ENCODE results near the gene CWF19L2. TPM values are rescaled to one million over a fixed set of nuclear protein-coding genes. Genes with fewer than 3 reads are reported as not detected.
"Not testable (repeated sequence)": the region's sequence is repeated elsewhere in the genome, so short reads cannot be mapped to it uniquely, and the experiment has no call there.

The CWF19L2 gene
- total RNA-seq, 2 experiments from 2014 or later: 17.2 to 17.3 TPM

GRCh38 chr11:107405260-107405659, 52.4 kb downstream of the CWF19L2 start:
- DNase-seq: no peak
- no peak overlapping the region for H3K4me3 Mint-ChIP-seq
- CTCF ChIA-PET: interaction anchor here (1.0 kb wide), 1 partner anchor 25 kb away, joined by 4 read pairs; no protein-coding TSS in a partner anchor
- H3K27ac Mint-ChIP-seq: no peak overlapping the region
- no peaks in the 10 kb centered on the region for H3K4me1 Mint-ChIP-seq
- peaks cover 31% of the 10 kb centered on the region for H3K36me3 Mint-ChIP-seq (ENCODE audit: low read depth)
- no peaks in the 10 kb centered on the region for H3K27me3 Mint-ChIP-seq
- POLR2A ChIA-PET: no interaction called here
- H3K9me3 Mint-ChIP-seq: peaks cover 6% of the 10 kb centered on the region

GRCh38 chr11:107401131-107401530, 56.5 kb downstream of the CWF19L2 start:
- DNase-seq, POLR2A ChIA-PET, H3K27me3 Mint-ChIP-seq, H3K4me3 Mint-ChIP-seq, H3K4me1 Mint-ChIP-seq, CTCF ChIA-PET, H3K27ac Mint-ChIP-seq: not testable (repeated sequence)
- Mint-ChIP-seq H3K36me3 (ENCODE audit: low read depth) (peaks cover 58% of the 10 kb centered on the region), H3K9me3 (peaks cover 14% of the 10 kb centered on the region)

GRCh38 chr11:107397357-107397756, 60.3 kb downstream of the CWF19L2 start:
- DNase-seq: no peak
- Mint-ChIP-seq H3K27me3 (no peaks in the 10 kb centered on the region), H3K4me3 (no peak overlapping the region), H3K9me3 (peaks cover 8% of the 10 kb centered on the region), H3K27ac (no peak overlapping the region), H3K36me3 (ENCODE audit: low read depth) (peaks cover 40% of the 10 kb centered on the region), H3K4me1 (no peaks in the 10 kb centered on the region)
- ChIA-PET CTCF (no interaction called here), POLR2A (no interaction called here)

GRCh38 chr11:107392611-107393010, 65.0 kb downstream of the CWF19L2 start:
- ChIA-PET POLR2A (no interaction called here), CTCF (no interaction called here)
- H3K36me3 Mint-ChIP-seq (ENCODE audit: low read depth): peaks cover 29% of the 10 kb centered on the region
- no peak overlapping the region for H3K27ac Mint-ChIP-seq
- no peak for DNase-seq
- H3K4me3 Mint-ChIP-seq: no peak overlapping the region
- no peaks in the 10 kb centered on the region for H3K9me3 Mint-ChIP-seq
- H3K4me1 Mint-ChIP-seq: no peaks in the 10 kb centered on the region
- H3K27me3 Mint-ChIP-seq: no peaks in the 10 kb centered on the region

GRCh38 chr11:107390701-107391100, 66.9 kb downstream of the CWF19L2 start:
- H3K4me1 Mint-ChIP-seq, POLR2A ChIA-PET, DNase-seq, H3K4me3 Mint-ChIP-seq, H3K27me3 Mint-ChIP-seq, CTCF ChIA-PET, H3K27ac Mint-ChIP-seq, H3K9me3 Mint-ChIP-seq: not testable (repeated sequence)
- peaks cover 32% of the 10 kb centered on the region for H3K36me3 Mint-ChIP-seq (ENCODE audit: low read depth)

- Mint-ChIP-seq H3K4me1 (peaks cover 4% of the 10 kb centered on the region), H3K27me3 (no peaks in the 10 kb centered on the region), H3K27ac (no peak overlapping the region), H3K36me3 (ENCODE audit: low read depth) (peaks cover 32% of the 10 kb centered on the region), H3K4me3 (no peak overlapping the region), H3K9me3 (no peaks in the 10 kb centered on the region)
- no peak for DNase-seq
- ChIA-PET CTCF (no interaction called here), POLR2A (no interaction called here)
Measured at GRCh38 chr11:107387666-107388065, 70.0 kb downstream of the CWF19L2 start.

- H3K36me3 Mint-ChIP-seq (ENCODE audit: low read depth): peaks cover 23% of the 10 kb centered on the region
- H3K4me3 Mint-ChIP-seq: no peak overlapping the region
- no peak overlapping the region for H3K27ac Mint-ChIP-seq
- ChIA-PET POLR2A (no interaction called here), CTCF (interaction anchor here (0.6 kb wide), 1 partner anchor 144 kb away, joined by 3 read pairs; no protein-coding TSS in a partner anchor)
- DNase-seq: no peak
- H3K9me3 Mint-ChIP-seq: no peaks in the 10 kb centered on the region
- H3K4me1 Mint-ChIP-seq: peaks cover 4% of the 10 kb centered on the region
- H3K27me3 Mint-ChIP-seq: no peaks in the 10 kb centered on the region
Measured at GRCh38 chr11:107385361-107385981, 72.2 kb downstream of the CWF19L2 start.

- Mint-ChIP-seq H3K4me3 (no peak overlapping the region), H3K27ac (no peak overlapping the region), H3K36me3 (ENCODE audit: low read depth) (peaks cover 20% of the 10 kb centered on the region), H3K27me3 (no peaks in the 10 kb centered on the region), H3K4me1 (peaks cover 4% of the 10 kb centered on the region), H3K9me3 (no peaks in the 10 kb centered on the region)
- POLR2A ChIA-PET: no interaction called here
- CTCF ChIA-PET: interaction anchor here (0.5 to 1.1 kb wide), 2 partner anchors 27 to 50 kb away, joined by 3 read pairs; no protein-coding TSS in a partner anchor
- DNase-seq: no peak
Measured at GRCh38 chr11:107384144-107384852, 73.3 kb downstream of the CWF19L2 start.

- CTCF ChIA-PET: no interaction called here
- Mint-ChIP-seq H3K4me1 (no peaks in the 10 kb centered on the region), H3K9me3 (no peaks in the 10 kb centered on the region), H3K27me3 (no peaks in the 10 kb centered on the region), H3K27ac (no peak overlapping the region), H3K36me3 (ENCODE audit: low read depth) (no peaks in the 10 kb centered on the region), H3K4me3 (no peak overlapping the region)
- POLR2A ChIA-PET: no interaction called here
- no peak for DNase-seq
Measured at GRCh38 chr11:107372439-107372838, 85.2 kb downstream of the CWF19L2 start.

- Mint-ChIP-seq H3K4me3 (no peak overlapping the region), H3K36me3 (ENCODE audit: low read depth) (no peaks in the 10 kb centered on the region), H3K27ac (no peak overlapping the region), H3K4me1 (no peaks in the 10 kb centered on the region), H3K27me3 (no peaks in the 10 kb centered on the region), H3K9me3 (no peaks in the 10 kb centered on the region)
- ChIA-PET POLR2A (no interaction called here), CTCF (no interaction called here)
- no peak for DNase-seq
Measured at GRCh38 chr11:107370390-107370789, 87.2 kb downstream of the CWF19L2 start.

- H3K27ac Mint-ChIP-seq: no peak overlapping the region
- no peak overlapping the region for H3K4me3 Mint-ChIP-seq
- ChIA-PET POLR2A (no interaction called here), CTCF (no interaction called here)
- DNase-seq: no peak
- peaks cover 19% of the 10 kb centered on the region for H3K36me3 Mint-ChIP-seq (ENCODE audit: low read depth)
- no peaks in the 10 kb centered on the region for H3K27me3 Mint-ChIP-seq
- H3K4me1 Mint-ChIP-seq: no peaks in the 10 kb centered on the region
- peaks cover 8% of the 10 kb centered on the region for H3K9me3 Mint-ChIP-seq
Measured at GRCh38 chr11:107359701-107360100, 97.9 kb downstream of the CWF19L2 start.

- Mint-ChIP-seq H3K27ac (no peak overlapping the region), H3K27me3 (no peaks in the 10 kb centered on the region)
Measured at GRCh38 chr11:107357877-107358276, 99.7 kb downstream of the CWF19L2 start.

GRCh38 chr11:107354780-107355179, 102.8 kb downstream of the CWF19L2 start:
- POLR2A ChIA-PET: no interaction called here
- no peaks in the 10 kb centered on the region for H3K9me3 Mint-ChIP-seq
- peaks cover 17% of the 10 kb centered on the region for H3K36me3 Mint-ChIP-seq (ENCODE audit: low read depth)
- H3K4me1 Mint-ChIP-seq: no peaks in the 10 kb centered on the region
- no peak overlapping the region for H3K4me3 Mint-ChIP-seq
- CTCF ChIA-PET: no interaction called here
- no peak for DNase-seq
- no peaks in the 10 kb centered on the region for H3K27me3 Mint-ChIP-seq
- H3K27ac Mint-ChIP-seq: no peak overlapping the region

More at GRCh38 chr11:107357877-107358276, 99.7 kb downstream of the CWF19L2 start:
- ChIA-PET CTCF (no interaction called here), POLR2A (no interaction called here)
- Mint-ChIP-seq H3K36me3 (ENCODE audit: low read depth) (peaks cover 23% of the 10 kb centered on the region), H3K4me1 (no peaks in the 10 kb centered on the region), H3K4me3 (no peak overlapping the region), H3K9me3 (peaks cover 8% of the 10 kb centered on the region)
- DNase-seq: no peak

- Mint-ChIP-seq H3K27ac (no peak overlapping the region), H3K4me1 (no peaks in the 10 kb centered on the region), H3K9me3 (no peaks in the 10 kb centered on the region), H3K36me3 (ENCODE audit: low read depth) (peaks cover 6% of the 10 kb centered on the region), H3K4me3 (no peak overlapping the region), H3K27me3 (no peaks in the 10 kb centered on the region)
- CTCF ChIA-PET: interaction anchor here (1.2 kb wide), 1 partner anchor 68 kb away, joined by 3 read pairs; no protein-coding TSS in a partner anchor
- POLR2A ChIA-PET: no interaction called here
- DNase-seq: no peak
Measured at GRCh38 chr11:107337917-107338316, 119.7 kb downstream of the CWF19L2 start.
